ENCODE data around the gene MGAT4B. TPM values are rescaled to one million over a fixed set of nuclear protein-coding genes. Genes with fewer than 3 reads are reported as not detected.

The MGAT4B gene
- total RNA-seq, 1 experiment from 2014 or later = 99.4 TPM

DNA sequence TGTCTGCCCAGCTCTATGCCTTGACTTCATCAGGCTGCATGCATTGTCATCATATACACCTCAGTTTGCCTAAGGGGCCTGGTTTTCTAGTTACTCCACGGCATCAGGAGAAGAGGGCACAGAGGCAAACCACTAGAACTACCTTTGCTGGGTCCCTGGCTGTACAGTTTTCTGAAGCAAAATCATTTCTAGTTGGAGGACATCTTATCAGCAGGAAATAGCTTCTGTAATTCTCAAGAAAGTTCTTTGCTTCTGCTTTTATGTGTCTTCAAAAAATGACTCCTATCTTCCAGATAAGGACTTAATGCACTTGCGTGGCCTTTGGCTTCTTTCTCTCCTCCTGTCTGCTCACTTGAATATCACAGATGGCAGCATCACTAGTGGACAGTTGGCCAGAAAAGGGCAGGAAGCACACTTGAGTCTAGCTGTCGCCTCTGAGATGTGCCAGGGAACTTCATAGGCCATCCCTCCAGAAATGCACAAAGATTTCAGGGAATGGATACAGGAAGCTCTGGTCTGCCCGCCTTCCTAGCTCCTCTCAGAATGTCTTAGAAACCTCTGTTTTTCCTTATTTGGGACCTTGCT lies 35.3 kb downstream of the MGAT4B start:
- no peak for DNase-seq (ENCODE audit: low read depth)

DNA sequence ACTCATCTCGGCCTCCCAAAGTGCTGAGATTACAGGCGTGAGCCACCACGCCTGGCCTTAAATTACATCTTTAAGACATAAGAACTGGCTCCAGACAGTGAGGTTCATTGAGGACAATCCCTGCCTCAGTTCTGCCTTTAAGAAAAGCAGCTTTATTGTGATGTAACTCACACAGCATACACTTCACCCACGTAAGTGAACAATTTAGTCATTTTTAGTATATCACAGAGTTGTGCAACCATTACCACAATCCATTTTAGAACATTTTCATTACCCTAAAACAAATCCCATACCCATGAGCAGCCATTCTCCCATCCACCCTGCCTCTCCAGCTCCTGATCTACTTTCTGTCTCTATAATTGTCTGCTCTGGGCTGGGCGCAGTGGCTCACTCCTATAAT lies 36.9 kb downstream of the MGAT4B start:
- no peak for DNase-seq (ENCODE audit: low read depth)

GRCh38 chr5:179769271-179769670 lies 37.4 kb downstream of the MGAT4B start:
- DNase-seq (ENCODE audit: low read depth) = no peak

- DNase-seq (ENCODE audit: low read depth) = no peak
These were observed 38.2 kb downstream of the MGAT4B start for GRCh38 chr5:179768326-179769085.

DNA sequence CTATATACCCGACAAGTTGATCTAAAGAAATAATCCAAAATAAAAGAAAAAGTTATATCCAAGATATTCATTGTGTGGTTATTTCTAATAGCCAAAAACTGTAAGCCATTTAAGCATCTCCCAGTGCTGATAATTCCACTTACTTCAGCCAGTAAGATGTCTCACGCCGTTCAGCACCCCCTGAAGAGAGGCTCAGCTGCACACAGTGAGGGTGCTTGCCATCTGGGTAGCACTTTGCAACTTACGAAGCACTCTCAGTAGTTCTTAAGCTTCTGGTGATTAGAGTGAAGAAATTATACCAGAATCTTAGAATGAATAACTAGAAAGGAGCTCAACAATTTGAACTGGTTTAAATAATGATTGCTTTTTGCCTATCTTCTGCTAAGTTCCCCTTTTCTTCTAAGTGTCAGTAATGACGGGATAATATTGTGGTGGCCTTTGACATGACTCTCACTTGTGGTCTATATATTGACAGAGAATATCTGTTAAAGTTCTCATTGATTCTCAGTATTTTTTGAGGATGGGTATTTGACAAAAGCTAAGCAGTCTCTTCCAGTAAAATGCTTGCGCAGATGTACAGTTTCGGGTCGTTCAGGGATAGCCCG lies 39.1 kb downstream of the MGAT4B start:
- DNase-seq (ENCODE audit: low read depth) = no peak

GRCh38 chr5:179766726-179767455 lies 39.8 kb downstream of the MGAT4B start:
- no peak for DNase-seq (ENCODE audit: low read depth)

GRCh38 chr5:179766021-179766725 lies 40.5 kb downstream of the MGAT4B start:
- DNase-seq (ENCODE audit: low read depth) = peak; percentile 64

DNA sequence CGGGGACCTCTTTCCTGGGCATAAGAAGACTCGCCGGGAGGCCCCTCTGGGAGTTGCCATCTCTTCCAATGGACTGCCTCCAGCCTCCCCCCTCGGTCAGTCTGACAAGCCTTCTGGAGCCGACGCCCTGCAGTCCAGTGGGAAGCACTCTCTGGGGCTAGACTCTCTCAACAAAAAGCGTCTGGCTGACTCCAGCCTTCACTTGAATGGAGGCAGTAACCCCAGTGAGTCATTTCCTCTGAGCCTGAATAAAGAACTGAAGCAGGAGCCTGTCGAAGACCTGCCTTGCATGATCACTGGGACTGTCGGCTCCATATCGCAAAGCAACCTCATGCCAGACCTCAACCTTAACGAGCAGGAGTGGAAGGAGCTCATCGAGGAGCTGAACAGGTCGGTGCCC lies 41.3 kb downstream of the MGAT4B start:
- DNase-seq (ENCODE audit: low read depth) = peak; percentile 89

- DNase-seq (ENCODE audit: low read depth) = no peak
These were observed 42.6 kb downstream of the MGAT4B start for GRCh38 chr5:179764056-179764455.

DNA sequence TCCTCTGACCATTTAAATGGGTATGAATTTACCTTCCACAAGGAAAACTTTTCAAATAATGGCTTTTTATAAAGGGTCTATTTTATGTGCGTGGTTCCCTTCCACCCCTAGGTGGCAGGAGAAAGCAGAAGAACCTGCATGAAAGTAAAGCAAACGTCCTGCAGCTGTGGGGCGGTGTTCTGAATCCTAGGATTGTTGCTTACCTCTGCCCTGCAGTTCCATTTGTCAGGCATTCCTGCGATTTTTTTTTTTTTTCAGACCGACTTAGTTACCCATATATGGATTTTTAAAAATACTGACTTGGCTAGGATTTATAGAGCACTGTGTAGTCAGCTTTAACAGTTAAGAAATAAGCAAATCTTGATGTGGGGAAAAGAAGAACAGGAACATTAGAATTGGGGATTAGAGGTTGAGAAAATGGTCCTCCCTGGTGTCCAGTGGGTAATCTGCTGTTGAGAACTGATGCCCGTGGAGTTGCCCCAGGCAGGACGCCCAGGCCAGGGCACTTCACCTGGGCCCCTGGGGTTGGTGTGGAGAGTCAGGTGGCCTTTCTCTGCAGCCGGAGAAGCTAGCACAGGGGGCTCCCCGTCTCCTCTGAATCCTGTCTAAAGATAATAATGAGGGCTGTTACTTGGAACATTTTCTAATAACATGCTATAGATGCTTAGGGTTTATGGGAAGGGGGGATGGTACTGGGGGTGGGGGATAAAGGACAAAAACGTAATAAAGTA lies 43.3 kb downstream of the MGAT4B start:
- peak; percentile 74 for DNase-seq (ENCODE audit: low read depth)

DNA sequence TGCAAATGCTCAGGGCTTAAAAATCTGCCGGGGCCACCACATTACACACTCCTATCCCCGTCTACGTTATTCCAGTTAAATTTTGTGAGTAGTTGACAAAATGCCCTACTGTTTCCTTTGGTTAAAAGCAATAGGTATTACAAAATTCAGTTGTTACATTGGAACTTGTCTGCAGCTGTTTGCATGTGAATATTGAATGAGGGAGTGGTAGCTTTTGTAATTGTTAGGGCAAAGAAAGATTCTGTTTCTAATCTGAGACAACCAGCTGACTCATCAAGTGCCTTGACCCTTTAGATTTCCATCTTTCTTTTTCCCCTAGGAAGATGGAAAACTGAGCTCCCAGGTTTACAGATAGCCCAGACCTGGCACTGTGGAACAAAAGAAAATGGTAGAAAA lies 43.9 kb downstream of the MGAT4B start:
- DNase-seq (ENCODE audit: low read depth) = peak; percentile 63

- DNase-seq (ENCODE audit: low read depth) = peak; percentile 39
These were observed 44.4 kb downstream of the MGAT4B start for GRCh38 chr5:179762079-179762780.

DNA sequence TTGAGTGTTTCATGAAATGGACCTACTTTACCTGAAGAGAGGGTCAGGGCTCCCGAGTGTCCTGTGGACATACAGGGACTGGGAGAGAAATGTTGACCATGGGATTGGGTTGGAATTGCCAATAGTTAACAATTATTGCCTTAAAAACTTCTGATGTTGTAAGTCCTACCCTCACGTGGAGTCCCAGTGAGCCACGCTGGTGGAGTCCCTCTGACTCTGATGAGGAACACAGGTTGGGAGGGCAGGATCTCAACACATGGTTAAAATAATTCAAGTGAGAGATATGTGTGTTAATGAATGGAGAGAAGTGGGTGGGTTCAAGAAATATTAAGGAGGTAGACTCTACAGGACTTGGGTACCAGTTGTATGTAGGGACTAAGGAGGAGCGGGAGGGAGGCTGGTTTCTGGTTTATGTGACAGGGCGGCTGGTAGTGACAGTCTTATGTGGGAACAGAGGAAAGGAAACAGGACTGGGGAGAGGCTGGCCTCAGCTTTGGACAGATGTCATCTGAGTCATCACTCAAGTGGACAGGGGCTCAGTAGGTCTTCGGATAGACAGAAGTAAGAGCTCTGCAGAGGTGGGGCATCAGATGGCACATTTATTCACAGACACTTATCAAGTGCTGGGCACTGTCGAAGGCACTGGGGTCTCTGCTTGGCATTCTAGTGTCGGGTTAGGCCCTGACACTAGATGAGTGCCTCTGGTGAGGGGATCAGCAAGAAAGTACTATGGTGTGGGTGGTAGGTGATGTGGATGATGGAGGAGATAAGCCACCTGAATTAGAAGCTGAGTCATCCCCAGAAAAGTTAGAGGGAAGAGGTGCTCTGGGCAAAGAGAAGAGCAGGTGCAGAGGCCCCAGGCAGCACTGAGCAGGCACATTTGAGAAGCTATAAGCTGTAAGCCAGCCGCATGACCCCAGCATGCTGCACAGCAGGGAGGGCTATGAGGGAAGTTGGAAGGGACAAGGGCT lies 46.8 kb downstream of the MGAT4B start:
- DNase-seq (ENCODE audit: low read depth) = peak; percentile 21

- DNase-seq (ENCODE audit: low read depth) = no peak
These were observed 47.7 kb downstream of the MGAT4B start for GRCh38 chr5:179758955-179759354.

- DNase-seq (ENCODE audit: low read depth) = no peak
These were observed 51.6 kb downstream of the MGAT4B start for GRCh38 chr5:179755022-179755421.

DNA sequence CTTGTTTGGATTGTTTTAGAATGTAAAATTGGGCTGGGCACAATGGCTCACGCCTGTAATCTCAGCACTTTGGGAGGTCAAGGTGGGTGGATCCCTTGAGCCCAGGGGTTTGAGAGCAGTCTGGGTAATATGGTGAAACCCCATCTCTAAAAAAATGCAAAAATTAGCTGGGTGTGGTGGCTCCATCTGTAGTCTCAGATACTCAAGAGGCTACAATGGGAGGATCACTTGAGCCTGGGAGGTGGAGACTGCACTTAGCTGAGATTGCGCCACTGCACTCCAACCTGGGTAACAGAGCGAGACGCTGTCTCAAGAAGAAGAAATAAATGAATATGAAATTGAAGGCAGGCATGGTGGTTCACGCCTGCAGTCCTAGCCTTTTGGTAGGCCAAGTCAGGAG lies 52.7 kb downstream of the MGAT4B start:
- no peak for DNase-seq (ENCODE audit: low read depth)

GRCh38 chr5:179749857-179750508 lies 56.7 kb downstream of the MGAT4B start:
- no peak for DNase-seq (ENCODE audit: low read depth)

DNA sequence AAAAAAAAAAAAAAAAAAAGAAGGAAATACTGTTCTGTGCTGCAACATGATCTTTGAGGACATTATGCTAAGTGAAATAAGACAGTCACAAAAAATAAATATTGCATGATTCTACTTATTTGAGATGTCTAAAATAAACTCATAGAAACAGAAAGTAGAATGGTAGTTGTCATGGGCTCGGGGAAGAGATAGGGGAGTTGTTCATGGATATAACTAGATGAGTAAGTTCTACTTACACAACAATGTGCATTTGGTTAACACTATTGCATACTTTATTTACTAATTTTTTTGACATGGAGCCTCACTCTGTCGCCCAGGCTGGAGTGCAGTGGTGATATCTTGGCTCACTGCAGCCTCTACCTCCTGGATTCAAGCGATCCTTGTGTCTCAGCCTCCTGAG lies 58.9 kb downstream of the MGAT4B start:
- DNase-seq (ENCODE audit: low read depth) = no peak

All from RPMI7951 (cell line).